ENCODE data around the gene SUN2. TPM values are rescaled to one million over a fixed set of nuclear protein-coding genes. Genes with fewer than 3 reads are reported as not detected.
A peak's percentile ranks its signal among the peaks of the same experiment; 100 is the strongest.

SUN2 gene
- total and polyA plus RNA-seq, 10 of the 15 experiments (the other 5 are each of a cell fraction or from before 2014, with no cell fraction given) = 0.18 to 107 (median 35.9) TPM

DNA sequence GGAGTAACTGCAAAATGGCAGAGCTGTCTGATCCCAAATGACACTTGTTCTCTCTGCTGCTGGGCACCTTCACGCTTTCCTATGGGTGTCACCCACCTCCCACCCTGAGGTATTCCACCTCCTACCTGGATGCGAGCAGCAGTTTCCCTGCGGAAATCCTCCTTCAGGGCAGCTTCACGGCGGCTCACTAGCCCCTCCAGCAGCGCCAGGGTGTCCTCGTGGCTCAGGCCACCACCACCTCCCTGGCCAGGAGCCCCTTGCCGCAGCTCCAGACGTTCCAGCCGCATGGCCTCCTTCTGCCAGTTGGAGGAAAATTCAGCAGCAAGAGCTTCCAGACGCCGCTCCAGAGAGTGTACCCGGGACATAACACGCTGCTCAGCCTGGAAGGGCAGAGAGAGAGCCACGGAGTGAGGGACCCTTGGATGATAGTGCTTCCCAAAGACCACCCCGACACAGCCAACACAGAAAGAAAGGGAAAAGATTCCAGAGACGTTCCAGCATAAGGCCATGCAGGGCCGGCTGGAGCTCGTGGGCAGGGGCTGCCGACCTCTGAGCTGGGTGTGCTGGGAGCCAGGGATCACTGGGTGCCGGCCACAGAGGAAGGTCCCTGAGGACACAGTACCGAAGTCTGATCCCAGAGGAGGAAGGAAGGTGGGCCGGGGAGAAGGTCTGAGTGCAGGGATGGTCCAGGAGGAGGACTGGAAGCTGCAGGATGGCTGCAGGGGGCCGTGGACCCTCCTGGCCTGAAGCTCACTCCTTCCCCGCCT lies 13.4 kb downstream of the SUN2 start:
- H3K9ac ChIP-seq (ENCODE audit: control insufficient read depth, insufficient read depth, low read length) = no peak overlapping the region
- no peak overlapping the region for H3K27ac ChIP-seq (ENCODE audit: control insufficient read depth, insufficient read depth)
- H3K4me1 ChIP-seq (ENCODE audit: control insufficient read depth, insufficient read depth, low read length) = no peaks in the 10 kb centered on the region
- 93% methylated on average over 25 of the region's 25 CpGs for WGBS (ENCODE audit: insufficient coverage, insufficient replicate concordance, low lambda C conversion rate, missing lambda C conversion rate)
- CTCF ChIA-PET = interaction anchor here (0.7 kb wide), 1 partner anchor 23 kb away, joined by 3 read pairs; no protein-coding TSS in a partner anchor
- H3K4me2 ChIP-seq (ENCODE audit: control insufficient read depth, insufficient read depth) = no peak overlapping the region
- RAD21 ChIA-PET (ENCODE audit: unreplicated experiment) = no interaction called here
- no peak for TF ChIP-seq CHD1 (IDR thresholded peaks at IDR 0.05; ENCODE audit: low read depth, low read length)
- TF ChIP-seq PML (IDR thresholded peaks at IDR 0.05; ENCODE audit: low read length) = 0 out of 2 replicates have a peak, but pooled peaks have one; percentile 21
- peak; percentile 57 for TF ChIP-seq POLR2A (IDR thresholded peaks at IDR 0.05; ENCODE audit: low read depth, low read length)
- peak; percentile 11; the same call in 1 of the 2 replicates for TF ChIP-seq POLR2AphosphoS5 (IDR thresholded peaks at IDR 0.05; ENCODE audit: low read length)
- FAIRE-seq = no peak
- in situ Hi-C loops (cut with MboI) = no loop called here
- H3K27me3 ChIP-seq (replicated peaks in 1 of 2; ENCODE audit: control insufficient read depth in 2 of 2, insufficient read depth in 2 of 2, low read length in 1 of 2) = no peaks in the 10 kb centered on the region
- BruUV-seq (replicated peaks) = TSS peak; percentile 29
- H3K9me3 ChIP-seq (replicated peaks; ENCODE audit: control insufficient read depth, insufficient read depth, low read length) = no peaks in the 10 kb centered on the region
- SMC1A ChIA-PET (ENCODE audit: uncharacterized antibody, unreplicated experiment) = no interaction called here
- intact Hi-C loops (cut with micrococcal nuclease; ENCODE audit: unreplicated experiment) = no loop called here
- POLR2A ChIA-PET = interaction anchor here (1.1 kb wide), 1 partner anchor 16 kb away, joined by 5 read pairs; no protein-coding TSS in a partner anchor
- no peak overlapping the region for H3K4me3 ChIP-seq
- no peak for ATAC-seq
- peaks cover 37 to 60% of the 10 kb centered on the region in 2 experiments for H3K36me3 ChIP-seq (ENCODE audit: control insufficient read depth in 2 of 2, insufficient read depth in 2 of 2, low read length in 1 of 2)
- no peak for DNase-seq (ENCODE audit: low read depth, low spot score)
- no peaks in the 10 kb centered on the region for H4K20me1 ChIP-seq (ENCODE audit: control insufficient read depth, insufficient read depth)
- no peak overlapping the region for H2AFZ ChIP-seq (ENCODE audit: control insufficient read depth, low read depth, low read length)
- H3K79me2 ChIP-seq (ENCODE audit: control insufficient read depth, insufficient read depth, low read length) = no peaks in the 10 kb centered on the region

DNA sequence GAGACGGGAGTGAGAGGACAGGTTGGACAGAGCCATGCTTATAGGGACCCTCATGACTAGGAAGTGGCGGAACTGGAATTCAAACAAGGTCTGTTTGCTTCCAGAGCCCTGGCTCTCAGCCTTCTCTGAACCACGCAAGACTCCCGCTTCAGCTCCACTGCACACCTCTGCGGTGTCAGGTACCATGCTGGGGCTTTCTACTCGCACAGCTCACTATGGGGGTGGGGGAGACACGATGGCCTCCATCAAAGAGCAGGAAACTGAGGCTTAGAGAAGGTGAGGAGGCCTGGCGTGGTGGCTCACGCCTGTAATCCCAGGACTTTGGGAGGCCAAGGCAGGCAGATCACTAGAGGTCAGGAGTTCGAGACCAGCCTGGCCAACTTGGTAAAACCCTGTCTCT lies 14.2 kb downstream of the SUN2 start:
- no peaks in the 10 kb centered on the region for H3K27me3 ChIP-seq (replicated peaks in 1 of 2; ENCODE audit: control insufficient read depth in 2 of 2, insufficient read depth in 2 of 2, low read length in 1 of 2)
- H4K20me1 ChIP-seq (ENCODE audit: control insufficient read depth, insufficient read depth) = no peaks in the 10 kb centered on the region
- CTCF ChIA-PET = no interaction called here
- no peak overlapping the region for H3K4me3 ChIP-seq
- H3K79me2 ChIP-seq (ENCODE audit: control insufficient read depth, insufficient read depth, low read length) = no peaks in the 10 kb centered on the region
- BruUV-seq (replicated peaks) = no TSS peak
- ATAC-seq (no peak), DNase-seq (ENCODE audit: low read depth, low spot score) (no peak), FAIRE-seq (no peak)
- no peaks in the 10 kb centered on the region for H3K4me1 ChIP-seq (ENCODE audit: control insufficient read depth, insufficient read depth, low read length)
- no peak overlapping the region for H2AFZ ChIP-seq (ENCODE audit: control insufficient read depth, low read depth, low read length)
- H3K9ac ChIP-seq (ENCODE audit: control insufficient read depth, insufficient read depth, low read length) = no peak overlapping the region
- peaks cover 36 to 66% of the 10 kb centered on the region in 2 experiments for H3K36me3 ChIP-seq (ENCODE audit: control insufficient read depth in 2 of 2, insufficient read depth in 2 of 2, low read length in 1 of 2)
- H3K4me2 ChIP-seq (ENCODE audit: control insufficient read depth, insufficient read depth) = no peak overlapping the region
- RAD21 ChIA-PET (ENCODE audit: unreplicated experiment) = no interaction called here
- 81% methylated on average over 10 of the region's 10 CpGs for WGBS (ENCODE audit: insufficient coverage, insufficient replicate concordance, low lambda C conversion rate, missing lambda C conversion rate)
- no peak overlapping the region for H3K27ac ChIP-seq (ENCODE audit: control insufficient read depth, insufficient read depth)
- intact Hi-C loops (cut with micrococcal nuclease; ENCODE audit: unreplicated experiment) (no loop called here), in situ Hi-C loops (cut with MboI) (no loop called here)
- H3K9me3 ChIP-seq (replicated peaks; ENCODE audit: control insufficient read depth, insufficient read depth, low read length) = no peaks in the 10 kb centered on the region
- TF ChIP-seq YY1 (IDR thresholded peaks at IDR 0.05; ENCODE audit: low read depth, low read length) (no peak), ZBED1 (IDR thresholded peaks at IDR 0.05; ENCODE audit: borderline replicate concordance) (no peak), JUNB (IDR thresholded peaks at IDR 0.05) (no peak), RAD51 (IDR thresholded peaks at IDR 0.05) (no peak), TARDBP (IDR thresholded peaks at IDR 0.05; ENCODE audit: borderline replicate concordance) (no peak), WRNIP1 (IDR thresholded peaks at IDR 0.05; ENCODE audit: borderline replicate concordance, low read depth, low read length) (no peak), SREBF1 (IDR thresholded peaks at IDR 0.05; ENCODE audit: low read length) (no peak), YBX1 (IDR thresholded peaks at IDR 0.05) (no peak)
- TF ChIP-seq, protein P1, sequence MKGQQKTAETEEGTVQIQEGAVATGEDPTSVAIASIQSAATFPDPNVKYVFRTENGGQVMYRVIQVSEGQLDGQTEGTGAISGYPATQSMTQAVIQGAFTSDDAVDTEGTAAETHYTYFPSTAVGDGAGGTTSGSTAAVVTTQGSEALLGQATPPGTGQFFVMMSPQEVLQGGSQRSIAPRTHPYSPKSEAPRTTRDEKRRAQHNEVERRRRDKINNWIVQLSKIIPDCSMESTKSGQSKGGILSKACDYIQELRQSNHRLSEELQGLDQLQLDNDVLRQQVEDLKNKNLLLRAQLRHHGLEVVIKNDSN (IDR thresholded peaks at IDR 0.05; ENCODE audit: borderline replicate concordance, extremely low read length, insufficient read depth, low read depth, low read length) = no peak
- SMC1A ChIA-PET (ENCODE audit: uncharacterized antibody, unreplicated experiment) = no interaction called here
- POLR2A ChIA-PET = no interaction called here

Measured in GM12878 (cell line).